ENCODE results near the gene SYCN. TPM values are rescaled to one million over a fixed set of nuclear protein-coding genes. Genes with fewer than 3 reads are reported as not detected.

SYCN gene
- total and polyA plus RNA-seq, 2 of the 13 experiments (the other 11 are each of a cell fraction or from before 2014, with no cell fraction given): not detected

- Histone ChIP-seq H3K36me3 (replicated peaks in 1 of 2; ENCODE audit: control insufficient read depth in 1 of 2, insufficient read depth in 2 of 2, low read length in 2 of 2) (peaks cover 1 to 8% of the 10 kb centered on the region in 2 experiments; a peak in 2 of 5 replicates), H3K27me3 (ENCODE audit: control insufficient read depth in 1 of 2, insufficient read depth in 2 of 2, low read length in 2 of 2) (no peaks in the 10 kb centered on the region), H2AFZ (ENCODE audit: low read length) (no peak overlapping the region), H3K4me2 (ENCODE audit: low read depth, low read length) (peak overlapping the region; percentile 55), H3K9ac (ENCODE audit: insufficient read depth, low read depth, low read length) (peak overlapping the region; percentile 10; the same call in 1 of the 2 replicates), H4K20me1 (ENCODE audit: insufficient read depth, low read length) (peaks cover 18% of the 10 kb centered on the region; the same call in 1 of the 2 replicates), H3K27ac (ENCODE audit: extremely low read length, insufficient read depth, low read length) (peak overlapping the region; percentile 66), H3K9me3 (ENCODE audit: low read length) (no peaks in the 10 kb centered on the region), H3K4me1 (ENCODE audit: insufficient read depth, low read length) (peaks cover 54% of the 10 kb centered on the region), H3K79me2 (ENCODE audit: insufficient read depth, low read length) (peaks cover 47% of the 10 kb centered on the region), H3K4me3 (replicated peaks in 1 of 3; ENCODE audit: insufficient read depth in 1 of 3, low read depth in 2 of 3, low read length in 3 of 3) (peak overlapping the region in 1 of 3 experiments; percentile 45; a peak in 2 of 6 replicates)
- DNase-seq (ENCODE audit: low spot score) (peak; percentile 27), ATAC-seq (peak; percentile 62), FAIRE-seq (no peak)
- CTCF ChIA-PET (ENCODE audit: low intra/inter-chr PET ratio, low total read pairs): no interaction called here
- in situ Hi-C loops (cut with HindIII; ENCODE audit: extremely low pct_ligation_motif_present, low pct_unique_long_range_greater_than_20kb): no loop called here
- intact Hi-C loops (cut with micrococcal nuclease; ENCODE audit: unreplicated experiment): loop anchor here (5.0 kb wide), 1 partner anchor 35 kb away; no protein-coding TSS in a partner anchor
- POLR2A ChIA-PET: interaction anchor here (3.6 kb wide), 1 partner anchor 12 kb away, joined by 26 read pairs; no protein-coding TSS in a partner anchor
- no TSS peak for BruUV-seq (replicated peaks)
- 28% methylated on average over 18 of the region's 23 CpGs for WGBS (ENCODE audit: low lambda C conversion rate)
- no peak for TF ChIP-seq CREB1 (IDR thresholded peaks at IDR 0.05)
- no peak for TF ChIP-seq CREB1 (CRISPR knock-in tag; IDR thresholded peaks at IDR 0.05)
- TF ChIP-seq ZNF138 (CRISPR knock-in tag; IDR thresholded peaks at IDR 0.05; ENCODE audit: low read depth): no peak
- no peak for TF ChIP-seq ATF7-NPFF (CRISPR knock-in tag; IDR thresholded peaks at IDR 0.05; ENCODE audit: low read depth)
- 0 out of 2 replicates have a peak, but pooled peaks have one; percentile 15 for TF ChIP-seq TBX2 (CRISPR knock-in tag; IDR thresholded peaks at IDR 0.05; ENCODE audit: borderline replicate concordance)
- peak; percentile 42; the same call in 1 of the 2 replicates for TF ChIP-seq FOXC1 (CRISPR knock-in tag; IDR thresholded peaks at IDR 0.05; ENCODE audit: borderline replicate concordance)
- TF ChIP-seq ZNF30 (CRISPR knock-in tag; IDR thresholded peaks at IDR 0.05): no peak
- TF ChIP-seq, protein P1, sequence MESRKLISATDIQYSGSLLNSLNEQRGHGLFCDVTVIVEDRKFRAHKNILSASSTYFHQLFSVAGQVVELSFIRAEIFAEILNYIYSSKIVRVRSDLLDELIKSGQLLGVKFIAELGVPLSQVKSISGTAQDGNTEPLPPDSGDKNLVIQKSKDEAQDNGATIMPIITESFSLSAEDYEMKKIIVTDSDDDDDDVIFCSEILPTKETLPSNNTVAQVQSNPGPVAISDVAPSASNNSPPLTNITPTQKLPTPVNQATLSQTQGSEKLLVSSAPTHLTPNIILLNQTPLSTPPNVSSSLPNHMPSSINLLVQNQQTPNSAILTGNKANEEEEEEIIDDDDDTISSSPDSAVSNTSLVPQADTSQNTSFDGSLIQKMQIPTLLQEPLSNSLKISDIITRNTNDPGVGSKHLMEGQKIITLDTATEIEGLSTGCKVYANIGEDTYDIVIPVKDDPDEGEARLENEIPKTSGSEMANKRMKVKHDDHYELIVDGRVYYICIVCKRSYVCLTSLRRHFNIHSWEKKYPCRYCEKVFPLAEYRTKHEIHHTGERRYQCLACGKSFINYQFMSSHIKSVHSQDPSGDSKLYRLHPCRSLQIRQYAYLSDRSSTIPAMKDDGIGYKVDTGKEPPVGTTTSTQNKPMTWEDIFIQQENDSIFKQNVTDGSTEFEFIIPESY (CRISPR knock-in tag; IDR thresholded peaks at IDR 0.05): 0 out of 2 replicates have a peak, but pooled peaks have one; percentile 9
- TF ChIP-seq SALL1 (CRISPR knock-in tag; IDR thresholded peaks at IDR 0.05): 0 out of 2 replicates have a peak, but pooled peaks have one; percentile 13
- TF ChIP-seq ZNF205 (CRISPR knock-in tag; IDR thresholded peaks at IDR 0.05): no peak
- TF ChIP-seq ZNF788 (CRISPR knock-in tag; IDR thresholded peaks at IDR 0.05; ENCODE audit: borderline replicate concordance): peak; percentile 15; the same call in 1 of the 2 replicates
- TF ChIP-seq ZNF510 (CRISPR knock-in tag; IDR thresholded peaks at IDR 0.05; ENCODE audit: low read depth): no peak
- TF ChIP-seq HNF4A (CRISPR knock-in tag; IDR thresholded peaks at IDR 0.05): peak; percentile 52; the same call in 1 of the 2 replicates
- TF ChIP-seq NFIB (CRISPR knock-in tag; IDR thresholded peaks at IDR 0.05; ENCODE audit: borderline replicate concordance): no peak
- TF ChIP-seq SNRNP70 (IDR thresholded peaks at IDR 0.05; ENCODE audit: low read depth, low read length): no peak
- TF ChIP-seq ZNF235 (CRISPR knock-in tag; IDR thresholded peaks at IDR 0.05; ENCODE audit: borderline replicate concordance): no peak
- no peak for TF ChIP-seq PLRG1 (conservative IDR thresholded peaks at IDR 0.05)
- no peak for TF ChIP-seq MTA1 (CRISPR knock-in tag; IDR thresholded peaks at IDR 0.05; ENCODE audit: borderline replicate concordance)
- no peak for TF ChIP-seq ZNF772 (CRISPR knock-in tag; IDR thresholded peaks at IDR 0.05)
- no peak for TF ChIP-seq CBX1 (IDR thresholded peaks at IDR 0.05; ENCODE audit: low read depth)
- no peak for TF ChIP-seq MEF2D (CRISPR knock-in tag; IDR thresholded peaks at IDR 0.05)
- no peak for TF ChIP-seq ZNF331 (CRISPR knock-in tag; IDR thresholded peaks at IDR 0.05)
- peak; percentile 39; the same call in 1 of the 2 replicates for TF ChIP-seq ZBTB38 (CRISPR knock-in tag; IDR thresholded peaks at IDR 0.05)
- no peak for TF ChIP-seq CENPBD1 (CRISPR knock-in tag; IDR thresholded peaks at IDR 0.05; ENCODE audit: borderline replicate concordance, low read depth)
These were observed 46.6 kb downstream of the SYCN start for GRCh38 chr19:39157275-39157996.
